HG02571 (cell line): Measurements from ENCODE around the gene ASIC1.

Experiments
- ATAC-seq: cut with Tn5 transposase; IDR thresholded peaks from one replicate; pipeline ENCODE4 v1.9.1; 2021; ENCODE audit warnings: mild to moderate bottlenecking, moderate library complexity; ENCODE audit not compliant: unreplicated experiment

Gene ASIC1

GRCh38 chr12:50059440-50060119 is 2.2 kb downstream of the ASIC1 start:
- ATAC-seq: no peak

GRCh38 chr12:50060120-50060468 is 2.7 kb downstream of the ASIC1 start:
- ATAC-seq: no peak

DNA sequence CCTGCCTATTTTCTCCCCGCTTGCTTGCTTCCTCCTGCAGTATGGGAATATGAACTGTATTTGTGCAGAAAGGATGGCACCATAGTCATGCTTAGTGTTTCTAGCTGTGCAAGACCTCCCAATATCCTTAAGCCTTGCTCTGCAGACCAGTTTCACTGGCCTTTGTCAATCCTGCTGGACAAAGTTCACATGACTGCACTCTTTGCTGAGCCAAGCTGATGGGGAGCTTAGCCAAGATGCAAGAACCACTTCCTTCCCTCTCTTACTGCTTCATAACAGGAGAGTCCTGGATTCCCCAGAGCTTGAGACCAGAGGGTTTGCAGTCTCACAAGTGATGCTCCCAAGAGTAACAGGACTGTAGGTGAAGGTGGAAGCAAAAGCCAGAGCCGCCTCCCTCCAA is 3.8 kb downstream of the ASIC1 start:
- ATAC-seq: no peak

DNA sequence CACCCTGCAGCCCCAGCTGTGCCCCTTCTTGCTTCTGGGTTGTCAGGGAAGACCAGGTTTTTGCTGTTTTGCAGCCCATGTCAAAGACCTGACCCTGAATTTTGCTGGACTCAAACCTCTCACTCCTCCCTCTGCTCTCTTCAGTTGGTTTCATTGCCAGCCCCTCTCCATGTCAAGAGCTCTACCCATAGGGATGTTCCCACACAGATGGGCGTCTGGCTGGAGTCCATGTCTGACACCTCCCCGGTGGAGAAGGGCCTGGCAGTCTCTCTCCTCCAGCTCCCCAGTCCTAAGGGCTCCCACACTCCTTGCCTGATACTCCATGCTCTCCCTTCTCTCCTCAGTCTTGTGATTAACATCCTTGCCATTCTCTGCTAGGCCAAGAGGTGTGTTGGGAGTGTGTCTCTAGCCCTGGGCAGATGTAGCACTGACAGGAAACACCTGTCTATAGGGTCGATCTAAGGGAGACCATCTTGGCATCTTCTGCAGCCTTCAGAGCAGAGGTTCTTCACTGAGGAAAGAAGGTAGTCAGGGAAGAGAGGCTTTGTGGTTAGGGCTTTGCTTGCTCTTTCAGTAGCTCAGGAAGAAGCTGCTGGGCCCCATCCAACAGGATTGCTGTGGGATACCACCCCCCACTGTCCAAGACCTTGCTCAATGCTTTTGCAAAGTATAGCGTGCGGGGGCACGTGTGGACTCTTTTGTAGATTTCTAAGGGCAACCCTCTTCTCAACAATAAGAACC is 4.7 kb downstream of the ASIC1 start:
- ATAC-seq: no peak

GRCh38 chr12:50062728-50063460 is 5.5 kb downstream of the ASIC1 start:
- no peak for ATAC-seq

DNA sequence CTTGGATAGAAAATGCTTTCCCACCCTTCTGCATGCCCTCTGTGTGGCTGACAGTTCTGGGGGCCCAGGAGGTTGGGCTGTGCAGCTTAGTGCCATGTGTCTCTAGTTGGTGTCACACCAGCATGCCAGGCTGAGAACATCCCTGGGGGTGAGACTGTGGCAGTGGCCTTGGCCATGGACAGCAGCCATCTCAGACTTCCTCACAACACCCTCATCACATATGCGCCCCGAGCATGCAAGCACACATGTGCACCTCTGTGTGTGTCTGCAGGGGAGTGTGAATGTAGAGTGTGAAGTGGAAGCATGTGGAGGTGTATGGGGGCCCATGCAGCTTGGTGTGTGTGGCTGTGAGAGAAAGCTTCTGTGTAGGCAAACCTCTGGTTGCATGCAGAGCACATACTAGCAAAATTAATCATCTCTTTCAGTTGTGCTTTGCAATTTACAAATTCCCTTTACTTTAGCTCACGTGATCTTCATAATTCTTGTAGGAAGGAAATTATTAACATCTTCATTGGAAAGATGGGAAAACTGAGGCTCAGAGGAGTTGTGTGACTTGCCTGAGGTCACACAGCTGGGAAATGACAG is 8.4 kb downstream of the ASIC1 start:
- no peak for ATAC-seq

DNA sequence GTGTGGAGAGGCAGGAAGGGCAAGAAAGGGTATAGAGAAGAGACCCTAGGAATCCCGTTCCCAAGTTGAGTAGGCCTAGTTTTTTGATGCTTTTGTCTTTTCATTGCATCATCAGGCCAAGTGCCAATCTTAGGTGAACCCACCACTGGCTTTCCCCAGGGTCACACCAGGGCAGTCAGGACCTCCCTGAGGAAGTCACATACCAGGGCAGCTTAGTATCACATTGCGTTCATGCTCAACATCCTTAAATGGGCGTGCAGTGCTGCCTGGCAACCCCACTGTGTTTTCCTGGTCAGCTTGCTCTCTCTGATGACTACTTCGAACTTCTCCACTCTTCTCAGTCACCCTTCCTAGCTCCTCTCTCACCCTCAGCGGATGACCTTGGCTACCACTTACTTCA is 9.0 kb downstream of the ASIC1 start:
- ATAC-seq: no peak

- ATAC-seq: no peak
Observed at GRCh38 chr12:50069069-50069468, 11.7 kb downstream of the ASIC1 start.

DNA sequence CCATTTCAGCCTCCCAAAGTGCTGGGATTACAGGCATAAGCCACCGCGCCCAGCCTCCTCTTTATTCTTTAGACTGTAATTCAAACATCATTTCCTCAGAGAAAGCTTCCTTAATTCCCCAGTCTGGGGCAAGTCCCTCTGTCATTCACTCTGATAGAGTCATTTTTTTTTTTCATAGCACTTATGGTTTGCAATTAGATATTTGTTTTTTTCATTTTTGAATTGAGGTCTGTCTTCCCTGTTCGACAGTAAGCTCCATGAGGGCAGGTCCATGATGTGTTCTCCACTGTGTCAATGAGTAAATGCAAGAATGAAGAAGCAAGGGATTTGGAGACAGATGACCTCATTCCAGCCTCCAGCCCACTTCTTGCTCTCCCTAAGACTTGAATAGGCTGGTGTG is 12.1 kb downstream of the ASIC1 start:
- ATAC-seq: no peak

DNA sequence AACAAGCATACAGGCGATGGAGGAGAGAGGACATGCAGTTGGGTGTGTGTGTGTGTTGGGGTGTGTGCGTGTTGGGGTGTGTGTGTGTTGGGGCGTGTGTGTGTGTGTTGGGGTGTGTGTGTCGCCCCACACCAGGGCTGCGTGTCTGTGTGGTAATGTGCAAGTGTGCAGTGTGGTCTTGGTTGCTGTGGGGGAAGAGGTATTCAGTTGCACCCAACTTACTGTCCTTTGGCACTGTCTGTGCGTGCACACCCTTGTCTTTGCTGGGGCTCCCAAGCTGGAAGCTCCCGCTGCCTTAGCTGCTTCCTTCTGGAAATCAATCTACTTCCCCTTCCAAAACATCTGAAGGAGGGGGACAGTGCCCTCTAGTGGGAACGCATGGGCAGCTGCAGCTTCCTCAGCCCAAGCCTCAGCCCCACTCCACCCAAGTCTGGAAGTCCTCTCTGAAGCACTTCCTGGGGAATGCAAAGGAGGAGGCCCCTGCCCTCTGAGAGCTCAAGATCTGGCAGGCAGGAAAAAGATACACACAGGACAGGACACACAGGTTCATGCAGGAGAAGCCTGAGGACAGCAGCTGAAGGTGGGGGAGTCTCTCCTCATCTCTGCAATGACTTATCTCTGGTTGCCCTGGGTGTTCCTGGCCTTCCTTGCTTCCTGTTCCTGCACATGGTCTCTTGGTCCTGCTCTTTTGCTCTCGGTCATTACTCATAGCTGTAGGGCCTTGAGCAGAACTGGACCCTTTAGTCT is 13.1 kb downstream of the ASIC1 start:
- ATAC-seq: no peak

DNA sequence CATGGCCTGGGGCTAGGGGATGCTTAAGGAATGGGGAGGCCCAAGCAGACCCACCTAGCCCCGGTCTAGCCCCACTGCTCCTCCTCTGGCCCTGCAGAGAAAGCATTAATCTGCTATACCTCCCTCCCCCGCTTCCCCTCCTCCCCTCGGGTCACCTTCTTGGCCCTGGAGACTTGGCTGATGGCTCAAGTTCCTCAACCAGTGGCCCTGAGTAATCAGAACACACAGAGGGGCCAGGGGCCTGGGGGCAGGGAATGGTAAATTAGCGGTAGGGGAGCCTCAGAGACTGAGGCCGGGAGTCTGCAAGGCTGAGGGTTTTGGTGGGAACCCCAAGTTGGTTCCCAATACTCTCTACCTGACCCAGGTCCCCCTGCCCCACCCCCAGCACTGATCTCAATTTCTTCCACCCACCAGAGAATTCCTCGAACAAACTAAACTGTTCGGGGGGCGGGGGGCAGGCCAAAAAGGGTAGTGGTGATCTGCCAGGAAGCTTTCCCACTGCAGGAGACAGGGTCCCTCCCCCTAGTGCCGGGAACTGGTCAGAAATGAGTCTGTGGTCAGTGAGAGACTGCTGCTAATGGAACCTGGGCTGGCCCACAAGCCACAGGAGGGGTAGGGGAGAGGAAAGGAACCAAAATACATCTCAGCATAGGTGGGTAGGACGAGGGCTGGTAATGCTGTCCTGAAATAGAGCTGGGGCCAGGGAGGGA is 15.0 kb downstream of the ASIC1 start:
- no peak for ATAC-seq

DNA sequence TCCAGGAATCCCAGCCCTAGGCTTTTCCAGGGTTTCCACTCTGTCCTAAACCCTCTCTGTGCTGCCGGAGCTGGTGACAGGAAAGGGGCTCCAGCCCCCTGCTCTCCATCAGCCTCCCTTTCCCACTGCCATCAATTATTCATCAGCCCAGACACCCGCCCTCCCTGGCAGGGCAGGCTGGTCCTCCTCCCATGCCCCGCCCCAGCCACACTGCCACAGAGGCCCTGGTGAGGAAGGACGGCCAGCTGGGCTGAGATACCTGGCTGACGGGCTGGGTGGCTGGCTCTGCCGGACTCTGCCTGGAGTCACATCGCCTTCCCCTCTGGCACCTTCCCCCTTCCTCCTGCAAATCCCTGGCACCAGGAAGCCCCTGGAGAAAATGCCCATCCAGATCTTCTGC is 15.8 kb downstream of the ASIC1 start:
- no peak for ATAC-seq

- no peak for ATAC-seq
Observed at GRCh38 chr12:50073712-50074111, 16.3 kb downstream of the ASIC1 start.

GRCh38 chr12:50074936-50075807 is 17.8 kb downstream of the ASIC1 start:
- ATAC-seq: peak; percentile 73

DNA sequence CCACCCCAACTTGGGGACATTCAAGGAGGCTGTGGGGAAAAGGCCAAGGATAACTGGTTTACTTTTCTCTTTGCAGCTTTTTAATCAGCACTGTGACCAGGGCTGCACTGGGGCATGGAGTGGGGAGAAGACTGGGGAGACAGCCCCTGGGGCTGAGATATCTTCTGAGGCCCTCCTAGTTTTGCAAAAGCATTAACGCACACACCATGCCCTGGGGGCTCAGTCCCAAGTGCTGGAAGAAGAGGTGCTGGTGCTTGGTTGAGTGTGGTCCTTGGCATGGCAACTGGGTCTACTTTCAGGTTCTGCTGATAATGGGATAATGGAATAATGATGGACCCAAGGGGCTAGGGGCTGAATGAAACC is 18.4 kb downstream of the ASIC1 start:
- no peak for ATAC-seq

- ATAC-seq: no peak
Observed at GRCh38 chr12:50077099-50077498, 19.7 kb downstream of the ASIC1 start.

GRCh38 chr12:50078281-50078680 is 20.9 kb downstream of the ASIC1 start:
- ATAC-seq: no peak

DNA sequence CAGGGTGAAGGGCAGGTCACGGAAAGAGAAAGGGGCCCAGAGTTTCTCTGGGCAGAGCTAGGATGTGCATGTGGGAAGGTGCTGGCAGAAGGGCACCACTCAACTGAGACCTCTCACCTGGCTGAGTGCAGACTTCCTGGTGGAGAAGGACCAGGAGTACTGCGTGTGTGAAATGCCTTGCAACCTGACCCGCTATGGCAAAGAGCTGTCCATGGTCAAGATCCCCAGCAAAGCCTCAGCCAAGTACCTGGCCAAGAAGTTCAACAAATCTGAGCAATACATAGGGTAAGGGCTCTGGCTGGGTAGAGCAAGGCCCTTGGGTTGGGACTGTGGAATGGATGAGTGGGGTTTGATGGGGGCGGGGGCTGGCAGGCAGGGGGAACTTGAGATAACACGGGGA is 22.4 kb downstream of the ASIC1 start:
- no peak for ATAC-seq

DNA sequence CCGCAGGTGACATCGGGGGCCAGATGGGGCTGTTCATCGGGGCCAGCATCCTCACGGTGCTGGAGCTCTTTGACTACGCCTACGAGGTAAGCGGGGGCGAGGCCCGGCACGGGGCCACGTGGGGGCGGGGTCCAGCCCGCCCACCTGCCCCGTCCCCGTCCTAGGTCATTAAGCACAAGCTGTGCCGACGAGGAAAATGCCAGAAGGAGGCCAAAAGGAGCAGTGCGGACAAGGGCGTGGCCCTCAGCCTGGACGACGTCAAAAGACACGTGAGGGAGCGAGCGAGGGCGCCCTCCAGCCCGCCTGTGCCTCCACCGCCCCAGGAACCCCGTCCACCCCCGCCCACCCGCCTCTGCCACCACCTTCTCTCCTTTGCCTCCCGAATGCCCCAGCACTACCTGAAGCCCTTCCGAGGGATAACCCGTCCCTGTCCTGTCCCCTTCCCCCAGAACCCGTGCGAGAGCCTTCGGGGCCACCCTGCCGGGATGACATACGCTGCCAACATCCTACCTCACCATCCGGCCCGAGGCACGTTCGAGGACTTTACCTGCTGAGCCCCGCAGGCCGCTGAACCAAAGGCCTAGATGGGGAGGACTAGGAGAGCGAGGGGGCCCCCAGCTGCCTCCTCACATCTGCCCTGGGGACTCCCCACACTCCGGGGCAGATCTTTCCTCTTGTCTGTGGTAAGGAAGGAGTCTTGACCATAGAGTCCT is 23.9 kb downstream of the ASIC1 start:
- no peak for ATAC-seq
